ENCODE measurements around the gene GLUD1.
"Not testable (repeated sequence)": the region's sequence is repeated elsewhere in the genome, so short reads cannot be mapped to it uniquely, and the experiment has no call there.

Gene GLUD1

DNA sequence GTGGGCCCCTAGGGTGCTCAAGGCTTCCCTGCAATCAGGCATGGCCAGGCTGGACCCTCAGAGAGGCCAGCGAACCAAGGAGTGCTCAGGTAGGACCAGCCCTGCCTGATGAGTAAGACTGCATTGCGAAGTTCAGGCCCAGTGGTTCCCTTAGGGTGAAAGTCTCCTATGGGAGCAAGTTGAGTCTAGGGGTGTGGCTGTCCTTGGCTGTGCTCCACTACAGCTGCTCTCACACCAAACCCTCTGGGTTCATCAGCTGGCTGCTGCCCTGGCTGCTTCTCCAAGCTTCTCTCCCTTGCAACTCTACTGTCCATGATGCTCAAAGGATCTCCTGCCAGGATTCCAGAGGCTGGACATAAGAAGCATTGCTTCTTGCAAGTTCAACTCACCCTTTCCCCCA lies 55.9 kb downstream of the GLUD1 start:
- FAIRE-seq = no peak

DNA sequence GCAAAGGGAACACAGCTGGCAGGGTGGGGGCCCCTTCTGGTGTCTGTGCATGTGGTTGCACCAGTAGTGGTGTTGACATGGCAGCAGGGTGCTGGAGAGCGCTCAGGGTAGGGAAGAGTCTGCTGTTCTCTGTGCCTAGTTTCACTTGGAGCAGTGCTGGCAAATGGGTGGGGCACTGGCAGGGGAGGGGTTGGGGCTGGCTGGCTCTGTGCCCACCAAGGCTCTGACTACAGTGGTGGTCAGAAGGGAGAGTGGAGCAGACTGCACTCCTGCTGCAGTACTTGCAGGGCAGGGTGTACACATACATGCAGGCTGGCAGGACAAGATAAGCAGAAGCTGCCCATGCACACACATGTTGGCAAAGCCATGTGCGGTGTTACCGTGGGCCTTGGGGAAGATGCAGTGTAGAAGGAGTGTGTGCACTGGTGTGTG lies 56.3 kb downstream of the GLUD1 start:
- FAIRE-seq = no peak

DNA sequence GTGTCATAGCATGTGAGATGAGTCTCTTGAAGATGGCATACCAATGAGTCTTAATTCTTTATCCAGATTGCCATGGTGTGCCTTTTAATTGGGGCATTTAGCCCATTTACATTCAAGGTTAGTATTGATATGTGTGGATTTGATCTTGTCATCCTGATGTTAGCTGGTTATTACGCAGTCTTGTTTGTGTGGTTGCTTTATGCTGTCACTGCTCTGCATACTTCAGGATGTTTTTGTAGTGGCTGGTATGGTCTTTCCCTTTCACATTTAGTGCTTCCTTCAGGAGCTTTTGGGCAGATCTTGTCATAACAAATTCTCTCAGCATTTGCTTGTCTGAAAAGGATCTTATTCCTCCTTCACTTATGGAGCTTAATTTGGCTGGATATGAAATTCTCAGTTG lies 58.0 kb downstream of the GLUD1 start:
- FAIRE-seq = no peak

DNA sequence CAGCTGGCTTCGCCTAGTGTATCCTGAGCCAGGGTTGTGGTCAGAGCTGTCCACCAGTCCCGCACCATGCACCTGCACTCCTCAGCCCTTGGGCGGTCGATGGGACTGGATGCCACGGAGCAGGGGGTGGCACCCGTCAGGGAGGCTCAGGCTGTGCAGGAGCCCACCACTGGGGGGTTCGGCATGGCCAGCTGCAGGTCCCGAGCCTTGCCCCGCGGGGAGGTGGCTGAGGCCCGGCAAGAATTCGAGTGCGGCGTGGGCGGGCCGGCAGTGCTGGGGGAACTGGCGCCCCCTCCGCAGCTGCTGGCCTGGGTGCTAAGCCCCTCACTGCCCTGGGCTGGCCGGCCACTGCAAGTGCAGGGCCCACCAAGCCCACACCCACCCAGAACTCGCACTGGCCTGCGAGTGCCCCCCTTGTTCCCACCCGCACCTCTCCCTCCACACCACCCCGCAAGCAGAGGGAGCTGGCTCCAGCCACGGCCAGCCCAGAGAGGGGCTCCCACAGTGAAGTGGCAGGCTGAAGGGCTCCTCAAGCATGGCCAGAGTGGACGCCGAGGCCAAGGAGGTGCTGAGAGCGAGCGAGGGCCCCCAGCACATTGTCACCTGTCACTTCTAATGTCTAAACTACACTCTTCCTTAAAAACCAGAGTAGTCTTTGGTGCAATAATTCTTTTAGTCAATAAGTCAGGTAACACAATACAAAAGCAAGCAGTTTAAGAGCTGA lies 63.6 kb downstream of the GLUD1 start:
- no peak for FAIRE-seq

DNA sequence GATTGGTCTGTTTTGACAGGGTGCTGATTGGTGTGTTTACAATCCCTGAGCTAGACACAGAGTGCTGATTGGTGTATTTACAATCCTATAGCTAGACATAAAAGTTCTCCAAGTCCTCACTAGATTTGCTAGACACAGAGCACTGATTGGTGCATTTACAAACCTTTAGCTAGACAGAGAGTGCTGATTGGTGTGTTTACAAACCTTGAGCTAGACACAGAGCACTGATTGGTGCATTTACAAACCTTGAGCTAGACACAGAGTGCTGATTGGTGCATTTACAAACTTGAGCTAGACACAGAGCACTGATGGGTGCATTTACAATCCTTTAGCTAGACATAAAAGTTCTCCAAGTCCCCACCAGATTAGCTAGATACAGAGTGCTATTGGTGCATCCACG lies 64.2 kb downstream of the GLUD1 start:
- not testable (repeated sequence) for FAIRE-seq

DNA sequence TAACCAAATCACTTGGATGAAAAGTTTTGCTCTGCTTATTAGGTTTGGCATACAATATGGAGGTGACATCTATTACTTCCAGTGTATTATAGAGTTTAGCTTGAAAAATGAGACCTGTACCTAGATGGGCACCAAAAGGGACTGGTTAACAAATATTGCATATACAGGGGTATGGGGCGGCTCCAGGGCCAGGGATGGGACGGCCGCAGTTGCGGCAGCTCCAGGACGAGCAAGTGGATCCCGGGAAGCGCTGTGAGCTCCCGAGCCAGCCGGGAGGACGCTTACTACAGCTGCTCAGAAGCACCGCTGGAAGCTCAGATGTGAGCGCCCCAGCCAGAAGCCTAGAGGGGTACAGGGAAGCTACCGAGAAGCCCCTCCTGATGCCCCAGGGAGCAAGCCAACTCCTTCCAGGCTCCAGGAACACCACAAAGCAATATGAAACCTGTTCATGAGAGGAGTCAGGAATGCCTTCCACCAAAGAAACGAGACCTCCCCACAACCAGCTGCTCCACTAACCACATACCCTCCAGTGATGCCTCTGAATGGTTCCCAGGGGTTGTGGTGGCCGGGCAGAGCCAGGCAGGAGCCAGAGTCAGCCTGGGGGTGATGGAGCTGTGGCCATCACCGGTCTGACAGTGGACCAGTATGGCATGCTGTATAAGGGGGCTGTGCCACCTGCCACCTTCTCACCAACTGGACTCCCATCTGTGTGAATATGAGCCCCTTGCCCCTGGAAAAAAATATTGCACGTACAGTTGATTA lies 67.7 kb downstream of the GLUD1 start:
- not testable (repeated sequence) for FAIRE-seq

DNA sequence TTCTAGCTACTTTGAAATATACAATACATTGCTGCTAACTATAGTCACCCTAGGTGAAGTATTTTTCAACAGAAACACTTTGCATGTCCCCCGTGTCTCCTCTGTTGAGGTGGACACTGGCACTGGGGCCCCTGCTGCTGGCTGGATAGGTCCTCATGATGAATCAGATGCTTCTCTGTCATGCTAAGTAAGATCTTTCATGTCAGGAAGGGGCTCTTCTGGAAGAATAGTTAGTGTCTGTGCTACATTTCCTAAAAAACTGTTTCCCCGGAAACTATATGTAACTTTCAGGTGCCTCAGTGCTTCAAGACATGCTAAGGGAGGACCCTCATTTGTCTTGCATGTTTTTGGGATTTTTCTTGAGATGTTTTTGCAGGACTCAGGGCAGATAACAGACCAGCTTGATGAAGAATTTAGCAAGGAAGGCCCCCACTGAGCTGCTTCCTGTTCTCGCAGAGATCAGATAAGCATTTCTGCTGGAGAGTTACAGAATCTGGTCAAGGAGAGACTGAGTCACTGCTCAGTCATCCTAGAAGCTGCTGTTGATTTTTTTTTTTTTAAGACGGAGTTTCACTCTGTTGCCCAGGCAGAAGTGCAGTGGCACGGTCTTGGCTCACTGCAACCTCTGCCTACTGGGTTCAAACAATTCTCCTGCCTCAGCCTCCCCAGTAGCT lies 69.2 kb downstream of the GLUD1 start:
- FAIRE-seq = not testable (repeated sequence)

DNA sequence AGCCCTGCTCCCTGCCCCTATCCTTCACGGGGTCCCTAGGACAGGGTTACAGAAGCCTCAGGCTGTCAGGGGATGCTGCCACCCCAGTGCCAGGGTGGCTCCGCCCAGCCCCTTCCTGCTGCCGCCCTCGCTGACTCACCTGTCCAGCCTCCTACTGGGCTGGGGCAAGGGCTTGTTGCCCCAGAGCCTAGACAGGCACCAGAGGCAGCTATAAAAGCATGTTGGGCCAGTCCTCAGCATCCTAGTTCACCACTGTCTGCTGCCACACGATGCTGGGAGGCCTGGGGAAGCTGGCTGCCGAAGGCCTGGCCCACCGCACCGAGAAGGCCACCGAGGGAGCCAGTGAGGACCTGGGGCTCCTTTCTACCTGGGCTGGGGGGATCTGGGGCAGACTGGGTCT lies 74.6 kb downstream of the GLUD1 start, which contains the start of gene FAM25A:
TSS of gene FAM25A (plus strand) at position 239 of the 400 bp plus-strand sequence. CDS start at position 270, 31 bp downstream.
- FAIRE-seq = not testable (repeated sequence)

DNA sequence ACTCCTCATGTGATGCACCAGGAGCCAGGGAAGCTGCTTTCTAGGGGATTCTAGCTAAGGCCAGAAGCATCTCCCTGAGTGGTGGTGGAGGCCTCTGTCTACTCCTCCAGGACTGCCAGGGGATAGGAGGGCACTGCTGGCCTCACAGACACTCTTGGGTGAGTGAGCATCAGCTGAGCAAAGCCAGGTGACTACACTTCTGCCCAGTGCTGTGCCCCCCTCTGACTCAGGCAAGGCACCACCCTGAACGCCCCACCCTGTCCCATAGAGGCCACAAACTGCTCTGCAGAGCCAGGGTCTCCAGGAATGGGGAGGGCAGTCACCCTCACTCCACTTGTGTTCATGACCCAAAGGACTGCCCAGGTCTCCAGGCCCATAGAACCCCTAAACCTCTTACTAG lies 75.1 kb downstream of the GLUD1 start:
- FAIRE-seq = not testable (repeated sequence)

DNA sequence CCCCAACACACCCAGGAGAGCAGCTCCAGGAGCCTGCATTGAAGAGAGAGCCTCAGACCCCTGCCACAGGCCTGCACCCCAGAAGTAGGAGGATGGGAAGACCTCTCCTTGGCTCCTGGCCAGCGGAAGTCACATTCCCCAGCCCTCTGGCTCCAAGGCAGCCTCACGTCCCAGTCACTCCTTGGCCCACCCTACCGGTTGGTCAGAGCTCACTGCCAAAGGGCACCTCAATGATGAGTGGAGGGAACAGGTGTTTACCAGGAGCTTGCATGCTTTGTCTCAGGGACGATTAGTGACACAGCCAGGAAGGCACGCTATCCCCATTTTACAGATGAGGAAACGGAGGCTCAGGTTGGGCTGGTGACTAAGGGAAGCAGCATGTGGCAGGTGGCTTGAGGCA lies 75.6 kb downstream of the GLUD1 start:
- FAIRE-seq = not testable (repeated sequence)

DNA sequence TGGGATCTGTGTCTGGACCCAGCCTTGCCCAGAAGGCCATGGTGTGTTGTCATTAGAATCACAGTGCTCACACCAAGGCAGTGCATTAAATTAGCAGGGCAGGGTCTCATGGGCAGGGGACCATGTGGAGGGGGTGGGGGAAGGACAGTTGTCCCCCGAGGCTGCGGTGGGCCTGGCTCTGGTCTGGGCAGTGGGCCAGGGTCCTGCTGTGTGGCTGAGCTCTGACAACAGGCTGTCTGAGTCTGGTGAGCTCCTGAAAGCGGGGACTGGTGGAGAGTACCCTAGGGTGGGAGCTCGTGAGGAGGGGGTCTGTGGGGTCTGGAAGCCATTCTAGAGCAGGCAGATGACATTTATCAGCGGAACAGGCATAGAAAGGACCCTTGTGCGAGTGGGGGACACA lies 76.5 kb downstream of the GLUD1 start:
- FAIRE-seq = not testable (repeated sequence)

DNA sequence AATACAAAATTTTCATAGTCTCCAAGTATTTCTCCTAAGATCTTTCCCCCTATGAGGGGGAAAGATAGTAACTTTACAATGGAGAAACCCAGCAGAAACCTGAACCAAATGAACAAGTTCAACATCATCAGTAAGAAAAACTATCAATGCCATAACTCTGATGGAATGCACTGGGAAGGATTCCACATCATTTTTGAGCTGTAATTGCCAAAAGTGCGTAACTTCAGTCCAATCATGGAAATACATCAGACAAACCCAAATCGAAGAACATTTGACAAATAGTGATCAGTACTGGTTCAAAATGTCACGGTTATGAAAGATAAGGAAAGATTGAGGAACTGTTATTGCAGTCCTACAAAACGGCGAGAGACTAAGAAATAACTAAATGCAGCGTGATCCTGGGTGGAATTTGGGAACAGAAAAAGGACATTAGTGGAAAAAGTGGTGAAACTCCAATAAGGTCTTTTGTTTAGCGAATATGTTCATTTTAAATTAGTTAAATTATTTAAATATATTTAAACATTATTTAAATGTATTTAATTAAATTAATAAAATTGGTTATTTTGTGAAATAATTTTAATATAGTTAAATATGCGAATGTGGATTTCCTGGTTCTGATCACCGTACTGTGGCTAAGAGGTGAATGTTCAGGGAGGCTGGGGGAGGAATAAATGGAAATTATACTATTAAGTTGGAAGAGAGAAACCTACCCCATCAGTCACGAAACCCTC lies 79.5 kb downstream of the GLUD1 start:
- FAIRE-seq = peak; percentile 70

DNA sequence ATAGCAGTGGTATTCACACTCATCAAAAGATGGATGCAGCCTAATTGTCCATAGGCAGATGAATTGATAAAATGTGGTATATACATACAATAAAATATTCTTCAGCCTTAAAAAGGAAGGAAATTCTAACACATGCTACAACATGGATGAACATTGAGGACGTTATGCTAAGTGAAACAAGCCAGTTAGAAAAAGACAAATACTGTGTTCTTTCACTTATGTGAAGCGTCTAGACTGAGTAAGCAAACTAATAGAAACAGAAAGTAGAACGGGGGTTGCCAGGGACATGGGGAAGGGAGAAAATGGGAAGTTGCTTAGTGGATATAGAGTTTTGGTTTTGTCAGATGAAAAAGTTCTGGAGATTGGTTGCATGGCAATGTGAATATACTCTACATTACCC lies 81.1 kb downstream of the GLUD1 start:
- FAIRE-seq = not testable (repeated sequence)

DNA sequence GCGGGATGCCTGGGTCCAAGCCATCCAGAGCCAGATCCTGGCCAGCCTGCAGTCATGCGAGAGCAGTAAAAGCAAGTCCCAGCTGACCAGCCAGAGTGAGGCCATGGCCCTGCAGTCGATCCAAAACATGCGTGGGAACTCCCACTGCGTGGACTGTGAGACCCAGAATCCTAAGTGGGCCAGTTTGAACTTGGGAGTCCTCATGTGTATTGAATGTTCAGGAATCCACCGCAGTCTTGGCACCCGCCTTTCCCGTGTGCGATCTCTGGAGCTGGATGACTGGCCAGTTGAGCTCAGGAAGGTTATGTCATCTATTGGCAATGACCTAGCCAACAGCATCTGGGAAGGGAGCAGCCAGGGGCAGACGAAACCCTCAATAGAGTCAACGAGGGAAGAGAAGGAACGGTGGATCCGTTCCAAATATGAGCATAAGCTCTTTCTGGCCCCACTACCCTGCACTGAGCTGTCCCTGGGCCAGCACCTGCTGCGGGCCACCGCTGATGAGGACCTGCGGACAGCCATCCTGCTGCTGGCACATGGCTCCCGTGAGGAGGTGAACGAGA lies 85.4 kb downstream of the GLUD1 start:
- FAIRE-seq = not testable (repeated sequence)

DNA sequence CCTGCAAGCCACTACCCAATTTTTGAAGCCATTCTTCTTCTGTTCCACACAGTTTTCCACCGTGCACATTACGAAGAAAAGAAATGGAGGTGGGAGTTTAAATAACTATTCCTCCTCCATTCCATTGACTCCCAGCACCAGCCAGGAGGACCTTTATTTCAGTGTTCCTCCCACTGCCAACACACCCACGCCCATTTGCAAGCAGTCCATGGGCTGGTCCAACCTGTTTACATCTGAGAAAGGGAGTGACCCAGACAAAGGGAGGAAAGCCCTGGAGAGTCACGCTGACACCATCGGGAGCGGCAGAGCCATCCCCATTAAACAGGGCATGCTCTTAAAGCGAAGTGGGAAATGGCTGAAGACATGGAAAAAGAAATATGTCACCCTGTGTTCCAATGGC lies 86.3 kb downstream of the GLUD1 start:
- FAIRE-seq = not testable (repeated sequence)

DNA sequence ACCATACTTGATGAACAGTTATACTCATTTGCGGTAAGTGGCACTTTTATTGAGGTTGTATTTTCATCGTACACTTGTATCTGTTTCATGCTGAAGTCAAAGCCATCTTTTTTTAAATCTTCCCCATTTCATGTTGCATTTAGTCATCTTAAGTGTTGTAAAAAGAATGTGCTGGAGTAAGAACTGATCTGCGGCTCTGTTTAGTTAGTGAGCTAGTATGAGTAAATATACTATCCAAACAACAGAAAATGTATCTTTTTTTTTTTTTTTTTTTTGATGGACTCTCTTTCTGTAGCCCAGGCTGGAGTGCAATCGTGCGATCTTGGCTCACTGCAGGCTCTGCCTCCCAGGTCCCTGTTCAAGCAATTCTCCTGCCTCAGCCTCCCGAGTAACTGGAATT lies 87.0 kb downstream of the GLUD1 start:
- not testable (repeated sequence) for FAIRE-seq

DNA sequence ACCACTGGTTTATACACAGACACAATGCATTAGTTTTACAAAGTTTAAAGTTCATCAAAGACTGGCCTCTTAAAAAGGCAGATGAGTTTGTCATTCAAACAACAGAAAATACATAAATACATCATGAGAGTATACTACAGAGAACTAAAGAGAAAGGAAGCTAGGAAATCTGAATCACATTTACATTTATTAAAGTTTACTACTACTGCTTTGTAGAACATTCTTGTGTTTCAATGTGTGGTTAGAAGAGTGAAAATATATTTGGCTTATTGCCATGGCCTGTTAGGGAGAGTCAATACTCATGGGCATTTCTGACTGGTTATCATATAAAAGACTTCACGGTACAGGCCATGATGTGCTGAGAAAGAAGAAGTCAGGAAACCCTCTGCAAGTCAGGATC lies 87.5 kb downstream of the GLUD1 start:
- FAIRE-seq = not testable (repeated sequence)

DNA sequence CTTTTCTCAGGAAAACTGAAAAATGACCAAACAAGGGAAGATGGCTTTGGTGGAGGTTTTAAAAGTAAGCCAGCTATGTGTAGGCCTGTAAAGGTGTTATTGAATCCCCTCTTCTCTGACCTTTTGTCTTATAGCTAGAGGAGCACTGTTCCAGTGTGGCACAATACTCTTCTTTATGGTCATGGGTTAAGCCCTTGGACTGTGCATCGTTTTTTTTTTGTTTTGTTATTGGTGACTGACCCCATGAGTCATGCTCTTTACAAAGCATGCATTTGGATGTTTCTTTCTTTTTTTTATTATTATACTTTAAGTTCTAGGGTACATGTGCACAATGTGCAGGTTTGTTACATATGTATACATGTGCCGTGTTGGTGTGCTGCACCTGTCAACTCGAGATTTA lies 94.2 kb downstream of the GLUD1 start:
- FAIRE-seq = no peak
